GM12875 (cell line): ENCODE results near the gene TMC2.

Experiments
- H3K4me3 ChIP-seq: one replicate; pipeline ENCODE4 v1.5.1; 2011; ENCODE audit warnings: low read depth, low read length, control low read depth
- CTCF ChIP-seq: IDR thresholded peaks from 2 replicates; pipeline ENCODE4 v1.5.1; 2011; ENCODE audit warnings: low read depth, mild to moderate bottlenecking, control low read depth, inconsistent platforms, low read length, moderate library complexity, borderline replicate concordance; ENCODE audit not compliant: insufficient read depth

Gene TMC2

GRCh38 chr20:2533118-2533517 lies 3.3 kb upstream of the TMC2 start:
- no peak overlapping the region for H3K4me3 ChIP-seq
- TF ChIP-seq CTCF: no peak

- no peak for TF ChIP-seq CTCF
- no peak overlapping the region for H3K4me3 ChIP-seq
Observed at GRCh38 chr20:2535711-2536559, 438 bp upstream of the TMC2 start.

GRCh38 chr20:2537101-2537500 lies 728 bp downstream of the TMC2 start:
- TF ChIP-seq CTCF: no peak

GRCh38 chr20:2538356-2538755 lies 2.0 kb downstream of the TMC2 start:
- TF ChIP-seq CTCF: no peak
- H3K4me3 ChIP-seq: no peak overlapping the region

More at GRCh38 chr20:2537101-2537500, 728 bp downstream of the TMC2 start:
- H3K4me3 ChIP-seq: no peak overlapping the region

- no peak overlapping the region for H3K4me3 ChIP-seq
- TF ChIP-seq CTCF: no peak
Observed at GRCh38 chr20:2538931-2539720, 2.8 kb downstream of the TMC2 start.

- H3K4me3 ChIP-seq: no peak overlapping the region
- TF ChIP-seq CTCF: no peak
Observed at GRCh38 chr20:2541940-2542339, 5.6 kb downstream of the TMC2 start.
